ENCODE results near the gene BMP8A.
"Not testable (repeated sequence)": the region's sequence is repeated elsewhere in the genome, so short reads cannot be mapped to it uniquely, and the experiment has no call there.

The BMP8A gene, protein sequence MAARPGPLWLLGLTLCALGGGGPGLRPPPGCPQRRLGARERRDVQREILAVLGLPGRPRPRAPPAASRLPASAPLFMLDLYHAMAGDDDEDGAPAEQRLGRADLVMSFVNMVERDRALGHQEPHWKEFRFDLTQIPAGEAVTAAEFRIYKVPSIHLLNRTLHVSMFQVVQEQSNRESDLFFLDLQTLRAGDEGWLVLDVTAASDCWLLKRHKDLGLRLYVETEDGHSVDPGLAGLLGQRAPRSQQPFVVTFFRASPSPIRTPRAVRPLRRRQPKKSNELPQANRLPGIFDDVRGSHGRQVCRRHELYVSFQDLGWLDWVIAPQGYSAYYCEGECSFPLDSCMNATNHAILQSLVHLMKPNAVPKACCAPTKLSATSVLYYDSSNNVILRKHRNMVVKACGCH

DNA sequence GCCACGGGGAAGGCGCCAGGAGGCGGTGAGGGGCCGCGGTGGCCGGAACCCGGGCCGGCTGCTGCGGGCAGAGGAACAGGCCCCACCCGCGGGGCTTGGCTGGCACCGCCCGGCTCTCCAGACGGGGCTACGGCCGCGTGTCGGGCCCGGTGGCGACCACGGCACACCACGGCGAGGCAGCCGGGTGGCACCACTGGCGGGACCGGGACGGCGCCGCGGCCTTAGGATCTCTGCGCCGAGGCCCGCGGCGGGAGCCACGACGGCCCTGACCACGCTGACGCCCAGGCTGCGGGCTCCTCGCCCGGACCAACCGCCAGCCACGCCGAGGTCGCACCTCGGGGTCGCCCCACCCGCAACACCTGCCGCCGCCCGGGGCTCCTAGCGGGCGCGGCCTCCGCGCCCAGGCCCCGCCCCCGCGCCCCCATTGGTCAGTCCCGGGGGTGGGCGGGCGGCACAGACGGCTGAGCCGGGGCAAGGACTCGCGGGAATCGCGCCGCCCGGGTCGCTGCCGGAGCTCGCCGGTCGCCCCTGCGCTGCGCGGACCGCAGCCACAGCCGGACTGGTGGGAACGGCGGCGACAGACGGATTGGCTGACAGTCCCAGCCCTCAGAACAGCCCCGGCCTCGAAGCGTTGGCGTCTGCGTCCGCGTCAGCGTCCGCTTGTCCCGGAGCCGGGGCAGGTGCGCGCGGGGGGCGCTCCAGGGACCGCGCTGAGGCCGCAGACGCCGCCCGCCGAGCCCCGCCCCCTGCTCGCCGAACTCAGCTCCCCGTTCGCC, at the start of gene BMP8A:
TSS of gene BMP8A (plus strand) at position 491 of the 776 bp plus-strand sequence. CDS start 356 bp downstream, outside the sequence.
- peaks cover 64% of the 10 kb centered on the region for H3K27me3 ChIP-seq (ENCODE audit: control insufficient read depth, insufficient read depth, low read length)
- H3K9me3 ChIP-seq (ENCODE audit: control insufficient read depth, insufficient read depth, low read depth, low read length), result no peaks in the 10 kb centered on the region
- H3K9ac ChIP-seq (ENCODE audit: low read length), result no peak within 1 kb of the TSS
- 0 out of 2 replicates have a peak, but pooled peaks cover 5% of the 10 kb centered on the region for H3K4me1 ChIP-seq (ENCODE audit: control insufficient read depth, insufficient read depth, low read length)
- H3K36me3 ChIP-seq (ENCODE audit: control insufficient read depth, insufficient read depth, low read length), result peaks cover 7% of the 10 kb centered on the region
- peak within 1 kb of the TSS; percentile 71 for H3K4me3 ChIP-seq (ENCODE audit: low read depth, low read length)
- H3K27ac ChIP-seq (ENCODE audit: low read depth, low read length), result no peak within 1 kb of the TSS

DNA sequence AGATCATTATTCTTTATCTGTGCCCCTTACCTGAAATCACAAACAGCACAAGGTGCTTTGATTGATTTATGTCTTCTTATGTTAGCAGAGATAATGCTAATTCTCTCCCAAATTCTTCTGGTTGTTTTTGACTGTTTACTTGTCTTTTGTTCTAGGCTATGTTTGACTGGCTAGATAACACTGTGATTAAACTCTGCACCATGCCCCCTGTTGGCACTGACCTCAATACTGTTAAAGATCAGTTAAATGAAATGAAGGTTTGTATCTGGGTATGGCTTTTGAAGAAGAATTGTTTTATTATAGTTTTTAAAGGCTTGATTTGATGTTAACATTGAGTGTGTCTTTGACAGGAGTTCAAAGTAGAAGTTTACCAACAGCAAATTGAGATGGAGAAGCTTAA, 49.6 kb upstream of the BMP8A start:
- H3K27ac ChIP-seq (ENCODE audit: low read depth, low read length), result no peak overlapping the region
- no peak overlapping the region for H3K9ac ChIP-seq (ENCODE audit: low read length)
- H3K36me3 ChIP-seq (ENCODE audit: control insufficient read depth, insufficient read depth, low read length), result peaks cover 94% of the 10 kb centered on the region

DNA sequence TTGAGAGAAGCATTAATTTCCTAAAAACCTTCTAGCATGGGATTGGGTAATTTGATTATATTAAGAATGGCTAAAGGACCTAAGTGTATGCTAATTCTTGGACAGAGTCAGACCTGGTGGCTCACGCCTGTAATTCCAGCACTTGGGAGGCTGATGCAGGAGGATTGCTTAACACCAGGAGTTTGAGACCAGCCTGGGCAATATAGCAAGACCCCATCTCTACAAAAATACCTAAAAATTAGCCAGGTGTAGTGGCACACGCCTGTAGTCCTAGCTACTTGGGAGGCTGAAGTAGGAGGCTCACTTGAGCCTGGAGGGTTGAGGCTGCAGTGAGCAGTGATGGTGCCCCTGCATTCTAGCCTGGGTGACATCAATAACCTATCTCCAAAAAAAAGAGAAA, 45.9 kb upstream of the BMP8A start:
- Histone ChIP-seq H3K27me3 (ENCODE audit: control insufficient read depth, insufficient read depth, low read length) (no peaks in the 10 kb centered on the region), H3K27ac (ENCODE audit: low read depth, low read length) (no peak overlapping the region), H3K4me1 (ENCODE audit: control insufficient read depth, insufficient read depth, low read length) (no peaks in the 10 kb centered on the region), H3K36me3 (ENCODE audit: control insufficient read depth, insufficient read depth, low read length) (peaks cover 94% of the 10 kb centered on the region), H3K4me3 (ENCODE audit: low read depth, low read length) (no peak overlapping the region), H3K9me3 (ENCODE audit: control insufficient read depth, insufficient read depth, low read depth, low read length) (no peaks in the 10 kb centered on the region), H3K9ac (ENCODE audit: low read length) (no peak overlapping the region)

More for the DNA sequence above, 49.6 kb upstream of the BMP8A start:
- Histone ChIP-seq H3K4me3 (ENCODE audit: low read depth, low read length) (no peak overlapping the region), H3K27me3 (ENCODE audit: control insufficient read depth, insufficient read depth, low read length) (no peaks in the 10 kb centered on the region), H3K9me3 (ENCODE audit: control insufficient read depth, insufficient read depth, low read depth, low read length) (no peaks in the 10 kb centered on the region), H3K4me1 (ENCODE audit: control insufficient read depth, insufficient read depth, low read length) (no peaks in the 10 kb centered on the region)

DNA sequence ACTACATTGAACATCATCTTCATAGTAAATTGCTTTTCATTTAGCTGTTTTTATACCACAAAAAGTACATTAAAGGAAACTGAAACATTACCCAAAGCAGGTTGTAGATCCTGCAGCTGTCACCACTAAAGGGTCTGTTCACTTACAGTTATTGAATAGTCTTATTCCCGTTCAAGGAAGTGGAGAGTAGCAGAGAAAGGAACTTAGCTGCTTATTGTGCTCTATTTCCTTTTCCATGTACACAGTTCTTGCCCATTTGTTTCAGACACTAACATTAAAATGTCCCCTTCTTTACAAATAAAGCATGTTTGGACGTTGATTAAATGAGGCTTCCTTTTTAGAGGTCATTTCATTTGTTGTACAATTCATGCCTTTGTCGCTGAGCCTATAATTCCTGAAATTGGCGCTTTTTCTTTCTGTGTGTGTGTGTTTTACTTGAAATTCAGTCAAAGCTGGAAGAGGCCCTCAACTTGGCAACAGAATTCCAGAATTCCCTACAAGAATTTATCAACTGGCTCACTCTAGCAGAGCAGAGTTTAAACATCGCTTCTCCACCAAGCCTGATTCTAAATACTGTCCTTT, 44.4 kb upstream of the BMP8A start:
- H3K4me3 ChIP-seq (ENCODE audit: low read depth, low read length), result no peak overlapping the region
- no peak overlapping the region for H3K9ac ChIP-seq (ENCODE audit: low read length)
- no peaks in the 10 kb centered on the region for H3K27me3 ChIP-seq (ENCODE audit: control insufficient read depth, insufficient read depth, low read length)
- no peak overlapping the region for H3K27ac ChIP-seq (ENCODE audit: low read depth, low read length)
- H3K36me3 ChIP-seq (ENCODE audit: control insufficient read depth, insufficient read depth, low read length), result peaks cover 92% of the 10 kb centered on the region
- H3K9me3 ChIP-seq (ENCODE audit: control insufficient read depth, insufficient read depth, low read depth, low read length), result no peaks in the 10 kb centered on the region
- no peaks in the 10 kb centered on the region for H3K4me1 ChIP-seq (ENCODE audit: control insufficient read depth, insufficient read depth, low read length)

DNA sequence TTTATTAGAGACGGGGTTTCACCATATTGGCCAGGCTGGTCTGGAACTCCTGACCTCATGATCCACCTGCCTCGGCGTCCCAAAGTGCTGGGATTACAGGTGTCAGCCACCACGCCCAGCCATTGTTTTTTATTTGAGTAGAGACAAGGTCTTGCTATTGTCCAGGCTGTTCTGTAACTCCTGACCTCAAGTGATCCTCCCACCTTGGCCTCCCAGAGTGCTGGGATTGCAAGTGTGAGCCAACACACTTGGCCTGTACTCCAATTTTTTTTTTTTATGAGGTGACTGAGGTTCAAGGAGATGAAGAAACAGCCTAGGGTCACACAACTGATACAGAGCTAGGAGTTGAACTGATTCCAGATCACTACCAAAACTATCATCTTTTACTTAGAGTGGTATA, 41.4 kb upstream of the BMP8A start:
- H3K4me3 ChIP-seq (ENCODE audit: low read depth, low read length); H3K4me1 ChIP-seq (ENCODE audit: control insufficient read depth, insufficient read depth, low read length); H3K9ac ChIP-seq (ENCODE audit: low read length); H3K27me3 ChIP-seq (ENCODE audit: control insufficient read depth, insufficient read depth, low read length); H3K9me3 ChIP-seq (ENCODE audit: control insufficient read depth, insufficient read depth, low read depth, low read length); H3K27ac ChIP-seq (ENCODE audit: low read depth, low read length): not testable (repeated sequence)
- peaks cover 95% of the 10 kb centered on the region for H3K36me3 ChIP-seq (ENCODE audit: control insufficient read depth, insufficient read depth, low read length)

DNA sequence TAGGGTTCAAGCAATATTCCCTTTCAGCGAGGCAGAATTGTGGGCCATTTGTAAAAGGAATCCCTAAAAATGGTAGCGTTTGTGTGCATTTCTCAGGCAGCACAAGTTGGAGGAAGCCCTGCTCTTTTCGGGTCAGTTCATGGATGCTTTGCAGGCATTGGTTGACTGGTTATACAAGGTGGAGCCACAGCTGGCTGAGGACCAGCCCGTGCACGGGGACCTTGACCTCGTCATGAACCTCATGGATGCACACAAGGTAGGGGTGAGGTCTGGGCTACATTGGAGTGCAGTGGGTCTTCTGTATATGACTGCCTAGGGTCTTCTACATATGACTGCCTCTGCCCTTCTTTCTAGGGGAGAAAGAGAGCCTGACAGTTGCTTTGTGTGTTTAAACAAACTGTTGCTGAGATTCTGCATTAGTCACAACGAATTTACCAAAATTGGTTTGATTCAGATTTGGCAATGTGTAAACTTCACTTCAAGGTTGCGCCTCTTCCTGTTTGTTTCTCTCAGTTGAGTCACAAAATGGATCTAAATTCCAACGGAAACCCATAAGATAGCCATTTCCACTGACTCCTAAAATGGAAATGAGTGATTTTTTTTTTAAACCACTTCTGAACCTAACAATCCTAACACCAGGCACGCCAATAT, 40.4 kb upstream of the BMP8A start:
- Histone ChIP-seq H3K27ac (ENCODE audit: low read depth, low read length) (no peak overlapping the region), H3K4me1 (ENCODE audit: control insufficient read depth, insufficient read depth, low read length) (no peaks in the 10 kb centered on the region), H3K36me3 (ENCODE audit: control insufficient read depth, insufficient read depth, low read length) (peaks cover 95% of the 10 kb centered on the region), H3K27me3 (ENCODE audit: control insufficient read depth, insufficient read depth, low read length) (no peaks in the 10 kb centered on the region), H3K4me3 (ENCODE audit: low read depth, low read length) (no peak overlapping the region), H3K9me3 (ENCODE audit: control insufficient read depth, insufficient read depth, low read depth, low read length) (no peaks in the 10 kb centered on the region), H3K9ac (ENCODE audit: low read length) (no peak overlapping the region)

DNA sequence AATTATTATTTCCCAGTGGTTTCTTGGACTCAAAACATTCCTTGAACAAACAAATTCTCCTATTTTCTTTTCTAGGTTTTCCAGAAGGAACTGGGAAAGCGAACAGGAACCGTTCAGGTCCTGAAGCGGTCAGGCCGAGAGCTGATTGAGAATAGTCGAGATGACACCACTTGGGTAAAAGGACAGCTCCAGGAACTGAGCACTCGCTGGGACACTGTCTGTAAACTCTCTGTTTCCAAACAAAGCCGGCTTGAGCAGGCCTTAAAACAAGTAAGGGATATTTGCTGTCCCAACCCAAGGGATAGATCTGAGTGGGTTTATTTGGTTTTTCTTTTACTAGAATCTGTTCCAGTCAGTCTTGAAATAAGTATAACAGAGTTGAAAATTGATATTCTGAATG, 39.4 kb upstream of the BMP8A start:
- Histone ChIP-seq H3K27me3 (ENCODE audit: control insufficient read depth, insufficient read depth, low read length) (no peaks in the 10 kb centered on the region), H3K4me1 (ENCODE audit: control insufficient read depth, insufficient read depth, low read length) (no peaks in the 10 kb centered on the region), H3K36me3 (ENCODE audit: control insufficient read depth, insufficient read depth, low read length) (peaks cover 97% of the 10 kb centered on the region), H3K9me3 (ENCODE audit: control insufficient read depth, insufficient read depth, low read depth, low read length) (no peaks in the 10 kb centered on the region), H3K4me3 (ENCODE audit: low read depth, low read length) (no peak overlapping the region), H3K27ac (ENCODE audit: low read depth, low read length) (no peak overlapping the region), H3K9ac (ENCODE audit: low read length) (no peak overlapping the region)

DNA sequence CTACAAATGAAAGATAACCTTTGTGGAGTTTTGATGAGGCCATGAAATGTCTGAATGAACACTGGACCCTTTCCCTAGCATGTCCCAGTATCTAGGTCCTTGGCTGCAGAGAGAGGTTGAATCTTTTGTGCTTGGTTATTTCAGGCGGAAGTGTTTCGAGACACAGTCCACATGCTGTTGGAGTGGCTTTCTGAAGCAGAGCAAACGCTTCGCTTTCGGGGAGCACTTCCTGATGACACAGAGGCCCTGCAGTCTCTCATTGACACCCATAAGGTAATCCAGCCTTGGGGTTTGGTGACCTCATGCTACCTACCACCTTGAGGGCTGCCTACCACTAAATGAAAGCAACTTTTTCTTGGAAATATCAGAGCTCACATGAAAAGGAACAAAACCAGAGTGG, 38.9 kb upstream of the BMP8A start:
- H3K9ac ChIP-seq (ENCODE audit: low read length), result no peak overlapping the region
- H3K4me3 ChIP-seq (ENCODE audit: low read depth, low read length), result no peak overlapping the region
- H3K27me3 ChIP-seq (ENCODE audit: control insufficient read depth, insufficient read depth, low read length), result no peaks in the 10 kb centered on the region
- peaks cover 97% of the 10 kb centered on the region for H3K36me3 ChIP-seq (ENCODE audit: control insufficient read depth, insufficient read depth, low read length)
- no peak overlapping the region for H3K27ac ChIP-seq (ENCODE audit: low read depth, low read length)
- H3K9me3 ChIP-seq (ENCODE audit: control insufficient read depth, insufficient read depth, low read depth, low read length), result no peaks in the 10 kb centered on the region
- no peaks in the 10 kb centered on the region for H3K4me1 ChIP-seq (ENCODE audit: control insufficient read depth, insufficient read depth, low read length)

DNA sequence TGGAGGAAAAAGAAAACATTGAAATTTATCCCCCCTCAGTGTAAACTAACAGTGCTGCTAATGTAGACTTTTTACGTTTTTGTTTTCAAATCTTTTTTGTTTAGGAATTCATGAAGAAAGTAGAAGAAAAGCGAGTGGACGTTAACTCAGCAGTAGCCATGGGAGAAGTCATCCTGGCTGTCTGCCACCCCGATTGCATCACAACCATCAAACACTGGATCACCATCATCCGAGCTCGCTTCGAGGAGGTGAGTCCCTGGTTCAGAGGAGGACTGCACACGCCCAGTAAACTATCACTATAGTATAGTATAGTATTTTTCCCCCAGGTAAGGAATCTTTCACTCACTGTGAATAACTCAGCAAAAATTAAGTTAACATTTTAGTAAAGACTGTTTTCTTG, 37.8 kb upstream of the BMP8A start:
- Histone ChIP-seq H3K27ac (ENCODE audit: low read depth, low read length) (no peak overlapping the region), H3K9ac (ENCODE audit: low read length) (no peak overlapping the region), H3K27me3 (ENCODE audit: control insufficient read depth, insufficient read depth, low read length) (no peaks in the 10 kb centered on the region), H3K4me1 (ENCODE audit: control insufficient read depth, insufficient read depth, low read length) (no peaks in the 10 kb centered on the region), H3K36me3 (ENCODE audit: control insufficient read depth, insufficient read depth, low read length) (peaks cover 97% of the 10 kb centered on the region), H3K4me3 (ENCODE audit: low read depth, low read length) (no peak overlapping the region), H3K9me3 (ENCODE audit: control insufficient read depth, insufficient read depth, low read depth, low read length) (no peaks in the 10 kb centered on the region)

DNA sequence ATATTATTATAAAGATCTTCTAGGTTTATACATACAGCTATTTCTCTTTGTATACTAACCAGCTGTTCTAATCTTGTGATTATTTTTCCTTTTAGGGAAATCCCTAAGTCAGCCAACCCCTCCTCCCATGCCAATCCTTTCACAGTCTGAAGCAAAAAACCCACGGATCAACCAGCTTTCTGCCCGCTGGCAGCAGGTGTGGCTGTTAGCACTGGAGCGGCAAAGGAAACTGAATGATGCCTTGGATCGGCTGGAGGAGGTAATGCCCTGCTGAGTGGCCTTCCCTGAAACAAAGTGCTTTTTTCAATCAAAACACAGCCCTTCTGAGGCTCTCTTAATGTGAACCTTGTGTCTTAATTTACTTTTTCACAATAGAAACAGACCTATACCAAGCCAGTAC, 32.4 kb upstream of the BMP8A start:
- H3K36me3 ChIP-seq (ENCODE audit: control insufficient read depth, insufficient read depth, low read length), result peaks cover 98% of the 10 kb centered on the region
- H3K27ac ChIP-seq (ENCODE audit: low read depth, low read length), result no peak overlapping the region
- H3K27me3 ChIP-seq (ENCODE audit: control insufficient read depth, insufficient read depth, low read length), result no peaks in the 10 kb centered on the region
- no peak overlapping the region for H3K9ac ChIP-seq (ENCODE audit: low read length)
- H3K4me1 ChIP-seq (ENCODE audit: control insufficient read depth, insufficient read depth, low read length), result no peaks in the 10 kb centered on the region
- no peaks in the 10 kb centered on the region for H3K9me3 ChIP-seq (ENCODE audit: control insufficient read depth, insufficient read depth, low read depth, low read length)
- H3K4me3 ChIP-seq (ENCODE audit: low read depth, low read length), result no peak overlapping the region
